ENCODE data around the gene SORL1. TPM values are rescaled to one million over a fixed set of nuclear protein-coding genes. Genes with fewer than 3 reads are reported as not detected.
"Not testable (repeated sequence)": the region's sequence is repeated elsewhere in the genome, so short reads cannot be mapped to it uniquely, and the experiment has no call there.

SORL1 gene, protein sequence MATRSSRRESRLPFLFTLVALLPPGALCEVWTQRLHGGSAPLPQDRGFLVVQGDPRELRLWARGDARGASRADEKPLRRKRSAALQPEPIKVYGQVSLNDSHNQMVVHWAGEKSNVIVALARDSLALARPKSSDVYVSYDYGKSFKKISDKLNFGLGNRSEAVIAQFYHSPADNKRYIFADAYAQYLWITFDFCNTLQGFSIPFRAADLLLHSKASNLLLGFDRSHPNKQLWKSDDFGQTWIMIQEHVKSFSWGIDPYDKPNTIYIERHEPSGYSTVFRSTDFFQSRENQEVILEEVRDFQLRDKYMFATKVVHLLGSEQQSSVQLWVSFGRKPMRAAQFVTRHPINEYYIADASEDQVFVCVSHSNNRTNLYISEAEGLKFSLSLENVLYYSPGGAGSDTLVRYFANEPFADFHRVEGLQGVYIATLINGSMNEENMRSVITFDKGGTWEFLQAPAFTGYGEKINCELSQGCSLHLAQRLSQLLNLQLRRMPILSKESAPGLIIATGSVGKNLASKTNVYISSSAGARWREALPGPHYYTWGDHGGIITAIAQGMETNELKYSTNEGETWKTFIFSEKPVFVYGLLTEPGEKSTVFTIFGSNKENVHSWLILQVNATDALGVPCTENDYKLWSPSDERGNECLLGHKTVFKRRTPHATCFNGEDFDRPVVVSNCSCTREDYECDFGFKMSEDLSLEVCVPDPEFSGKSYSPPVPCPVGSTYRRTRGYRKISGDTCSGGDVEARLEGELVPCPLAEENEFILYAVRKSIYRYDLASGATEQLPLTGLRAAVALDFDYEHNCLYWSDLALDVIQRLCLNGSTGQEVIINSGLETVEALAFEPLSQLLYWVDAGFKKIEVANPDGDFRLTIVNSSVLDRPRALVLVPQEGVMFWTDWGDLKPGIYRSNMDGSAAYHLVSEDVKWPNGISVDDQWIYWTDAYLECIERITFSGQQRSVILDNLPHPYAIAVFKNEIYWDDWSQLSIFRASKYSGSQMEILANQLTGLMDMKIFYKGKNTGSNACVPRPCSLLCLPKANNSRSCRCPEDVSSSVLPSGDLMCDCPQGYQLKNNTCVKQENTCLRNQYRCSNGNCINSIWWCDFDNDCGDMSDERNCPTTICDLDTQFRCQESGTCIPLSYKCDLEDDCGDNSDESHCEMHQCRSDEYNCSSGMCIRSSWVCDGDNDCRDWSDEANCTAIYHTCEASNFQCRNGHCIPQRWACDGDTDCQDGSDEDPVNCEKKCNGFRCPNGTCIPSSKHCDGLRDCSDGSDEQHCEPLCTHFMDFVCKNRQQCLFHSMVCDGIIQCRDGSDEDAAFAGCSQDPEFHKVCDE (N-terminal part only)
- total RNA-seq = 100 to 1,000 TPM in 2 of 3 donors, 10 to 100 TPM in 1; 58.3 to 195 (median 109) TPM
- long read RNA-seq, donor 1, full-length matches to known transcripts = 7 of 30 reads
- long read RNA-seq, donor 1, partial matches to known transcripts = 14 of 30 reads
- long read RNA-seq, donor 1, other reads (novel, unspliced or antisense) = 9 of 30 reads
- long read RNA-seq, donor 2, partial matches to known transcripts = 5 of 7 reads
- long read RNA-seq, donor 2, other reads (novel, unspliced or antisense) = 2 of 7 reads

GRCh38 chr11:121451986-121452608 lies at the start of gene SORL1:
SORL1 (plus strand) TSS chr11:121452314; CDS start chr11:121452332, 18 bp downstream.
- Histone ChIP-seq H3K4me3 (peak within 1 kb of the TSS; percentile 80), H3K36me3 (ENCODE audit: low read depth) (no peaks in the 10 kb centered on the region), H3K9me3 (no peaks in the 10 kb centered on the region), H3K4me1 (ENCODE audit: low read depth) (peaks cover 30% of the 10 kb centered on the region)
- peak; percentile 43 for TF ChIP-seq CTCF (IDR thresholded peaks at IDR 0.05)
- peak; percentile 78 for ATAC-seq
- peak; percentile 88 to 91 (median 88) for DNase-seq
- intact Hi-C loops (cut with DNase I, micrococcal nuclease) = loop anchor here in 1 of 2 donors (5.0 kb wide), 1 partner anchor 130 kb away; no protein-coding TSS in a partner anchor

GRCh38 chr11:121405646-121406045 lies 46.5 kb upstream of the SORL1 start:
- H3K4me3 ChIP-seq = no peak overlapping the region
- H3K4me1 ChIP-seq (ENCODE audit: low read depth) = no peaks in the 10 kb centered on the region
- no peak for DNase-seq
- no peaks in the 10 kb centered on the region for H3K9me3 ChIP-seq
- no peak for ATAC-seq
- intact Hi-C loops (cut with DNase I, micrococcal nuclease) = no loop called here
- H3K36me3 ChIP-seq (ENCODE audit: low read depth) = no peaks in the 10 kb centered on the region
- no peak for TF ChIP-seq CTCF (IDR thresholded peaks at IDR 0.05)

GRCh38 chr11:121406291-121406690 lies 45.8 kb upstream of the SORL1 start:
- Histone ChIP-seq H3K9me3 (no peaks in the 10 kb centered on the region), H3K36me3 (ENCODE audit: low read depth) (no peaks in the 10 kb centered on the region), H3K4me1 (ENCODE audit: low read depth) (no peaks in the 10 kb centered on the region), H3K4me3 (no peak overlapping the region)
- ATAC-seq (no peak), DNase-seq (no peak)
- intact Hi-C loops (cut with DNase I, micrococcal nuclease) = no loop called here
- no peak for TF ChIP-seq CTCF (IDR thresholded peaks at IDR 0.05)

DNA sequence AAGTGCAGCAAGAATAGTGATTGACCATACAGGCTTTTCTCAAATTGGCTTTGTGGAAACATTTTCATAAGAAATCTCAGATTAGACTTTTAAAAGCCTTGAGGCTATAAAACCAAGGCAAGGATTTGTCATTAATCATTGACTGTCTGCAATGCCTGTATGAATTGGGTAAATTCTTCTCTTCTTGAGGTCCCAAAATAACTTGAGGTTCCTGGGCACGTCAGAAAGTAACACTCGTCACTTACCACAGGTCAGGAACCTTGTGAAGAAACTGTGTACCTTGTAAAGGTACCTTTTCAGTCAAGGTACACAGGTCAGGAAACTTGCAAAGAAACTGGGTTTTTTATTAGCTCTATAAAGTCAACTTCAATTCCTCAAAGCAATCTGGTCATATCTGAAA lies 43.3 kb upstream of the SORL1 start:
- H3K36me3 ChIP-seq (ENCODE audit: low read depth) = no peaks in the 10 kb centered on the region
- no peaks in the 10 kb centered on the region for H3K9me3 ChIP-seq
- DNase-seq (no peak), ATAC-seq (peak; percentile 84)
- H3K4me3 ChIP-seq = no peak overlapping the region
- H3K4me1 ChIP-seq (ENCODE audit: low read depth) = no peaks in the 10 kb centered on the region
- TF ChIP-seq CTCF (IDR thresholded peaks at IDR 0.05) = no peak
- intact Hi-C loops (cut with DNase I, micrococcal nuclease) = no loop called here

- H3K4me1 ChIP-seq (ENCODE audit: low read depth); H3K4me3 ChIP-seq; intact Hi-C loops (cut with DNase I, micrococcal nuclease); H3K9me3 ChIP-seq; H3K36me3 ChIP-seq (ENCODE audit: low read depth); ATAC-seq; DNase-seq: not testable (repeated sequence)
These were observed 42.1 kb upstream of the SORL1 start for GRCh38 chr11:121410041-121410440.

GRCh38 chr11:121411330-121411729 lies 40.8 kb upstream of the SORL1 start:
- DNase-seq; H3K4me1 ChIP-seq (ENCODE audit: low read depth); H3K36me3 ChIP-seq (ENCODE audit: low read depth); H3K4me3 ChIP-seq; H3K9me3 ChIP-seq; intact Hi-C loops (cut with DNase I, micrococcal nuclease); ATAC-seq: not testable (repeated sequence)

All from mucosa of descending colon (tissue), 3 donors.